Raji (cell line): Measurements from ENCODE around the gene DAGLA.

Experiments used
- POLR2A ChIP-seq: IDR thresholded peaks from 2 replicates; pipeline ENCODE4 v1.6.1; 2011; ENCODE audit warnings: low read depth, low read length, control low read depth; ENCODE audit not compliant: insufficient read depth

The DAGLA gene

GRCh38 chr11:61739413-61739812 lies 59.2 kb downstream of the DAGLA start:
- TF ChIP-seq POLR2A: no peak

- no peak for TF ChIP-seq POLR2A
Observed at GRCh38 chr11:61739966-61740365, 59.8 kb downstream of the DAGLA start.

GRCh38 chr11:61742391-61742790 lies 62.2 kb downstream of the DAGLA start:
- no peak for TF ChIP-seq POLR2A

GRCh38 chr11:61743486-61744095 lies 63.4 kb downstream of the DAGLA start:
- no peak for TF ChIP-seq POLR2A

- no peak for TF ChIP-seq POLR2A
Observed at GRCh38 chr11:61744181-61744580, 64.0 kb downstream of the DAGLA start.

- TF ChIP-seq POLR2A: no peak
Observed at GRCh38 chr11:61744609-61745156, 64.5 kb downstream of the DAGLA start.

GRCh38 chr11:61745781-61746441 lies 65.7 kb downstream of the DAGLA start:
- TF ChIP-seq POLR2A: no peak

GRCh38 chr11:61746442-61747191 lies 66.4 kb downstream of the DAGLA start:
- TF ChIP-seq POLR2A: no peak

GRCh38 chr11:61747192-61747966 lies 67.2 kb downstream of the DAGLA start:
- no peak for TF ChIP-seq POLR2A

GRCh38 chr11:61747967-61748285 lies 67.7 kb downstream of the DAGLA start:
- TF ChIP-seq POLR2A: no peak

- TF ChIP-seq POLR2A: no peak
Observed at GRCh38 chr11:61749591-61750217, 69.5 kb downstream of the DAGLA start.

- no peak for TF ChIP-seq POLR2A
Observed at GRCh38 chr11:61750631-61751273, 70.6 kb downstream of the DAGLA start.

- TF ChIP-seq POLR2A: no peak
Observed at GRCh38 chr11:61751384-61751783, 71.2 kb downstream of the DAGLA start.
